ENCODE results near the gene STEAP1.

DNA sequence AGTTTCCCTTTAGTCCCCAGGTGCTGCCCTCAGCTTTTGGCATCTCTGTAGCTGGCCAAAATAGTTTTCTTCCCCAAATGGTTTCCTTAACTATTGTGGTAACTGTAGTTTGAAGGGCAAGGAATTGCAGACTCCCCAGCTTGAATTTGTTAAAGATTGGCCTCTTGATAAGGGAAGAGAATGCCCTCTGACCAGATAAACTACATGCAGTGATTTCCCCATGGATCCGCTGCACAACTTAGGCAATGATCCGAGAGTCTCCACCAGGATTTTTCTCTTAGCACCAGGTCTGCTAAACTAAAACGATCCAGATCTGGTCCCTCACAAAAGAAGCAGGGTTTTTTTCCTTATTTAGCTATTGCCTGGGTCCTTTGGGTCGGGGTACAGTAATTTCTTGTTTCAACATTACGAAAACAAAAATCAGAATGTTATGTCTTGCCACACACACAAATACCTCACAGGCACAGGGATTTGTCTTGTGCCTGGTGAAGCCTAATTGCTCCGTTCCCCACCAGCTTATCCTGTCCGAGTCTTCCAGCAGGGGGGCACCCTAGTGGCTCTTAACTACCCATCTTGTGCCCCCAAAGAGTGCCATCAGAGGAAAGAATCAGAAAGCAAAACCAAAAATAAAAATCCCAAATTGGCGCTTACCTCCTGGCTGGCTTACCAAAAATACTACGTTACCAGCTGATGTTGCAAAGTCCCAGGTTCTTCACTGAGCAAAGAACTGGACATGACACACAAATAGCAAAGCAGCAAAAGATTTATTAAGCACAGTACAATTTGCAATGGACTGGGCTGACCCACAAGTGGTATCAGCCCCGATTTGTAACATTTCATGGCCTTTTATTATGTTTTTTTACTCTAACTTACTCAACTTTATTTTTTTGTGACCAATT is 40.9 kb downstream of the STEAP1 start:
- no peak for TF ChIP-seq CTCF (conservative IDR thresholded peaks at IDR 0.05; ENCODE audit: low read depth, low read length)
- TF ChIP-seq EZH2 (IDR thresholded peaks at IDR 0.05; ENCODE audit: low read length, unreplicated experiment) = no peak
- TF ChIP-seq EZH2phosphoT487 (IDR thresholded peaks at IDR 0.05; ENCODE audit: borderline replicate concordance, low read length) = no peak

All from PC-3 (cell line).